ENCODE data around the gene MIP.

GRCh38 chr12:56410768-56411167 lies 43.7 kb downstream of the MIP start:
- TF ChIP-seq ASH2L (IDR thresholded peaks at IDR 0.05; ENCODE audit: borderline replicate concordance, low read depth) (no peak), CTCF (IDR thresholded peaks at IDR 0.05 in 2 of 3, conservative IDR thresholded peaks at IDR 0.05 in 1 of 3; ENCODE audit: control insufficient read depth in 2 of 3, extremely low read depth in 1 of 3, insufficient read depth in 1 of 3, low read depth in 3 of 3, low read length in 3 of 3) (no peak), DPF2 (IDR thresholded peaks at IDR 0.05) (no peak)

Data from GM12878 (cell line).